GM12878 (cell line): ENCODE measurements around the gene NR3C1. TPM values are rescaled to one million over a fixed set of nuclear protein-coding genes. Genes with fewer than 3 reads are reported as not detected.

Experiments
- ATAC-seq: fragments of 200-7000 bp; cut with Tn5 transposase; 3 replicates; pipeline ENCODE4 v1.9.1; 2020; ENCODE audit warnings: mild to moderate bottlenecking, moderate library complexity
- BruUV-seq: library from RNA; stranded (reverse); fragments of 400-500 nt; replicated peaks from 2 replicates; lab custom pipeline; 2021; lab: Mats Ljungman, UMichigan
- CTCF ChIA-PET: fragments of 300-600 bp; sonication (Branson Sonifier 250); formaldehyde crosslinking; extraction: SDS; loops from one replicate; lab custom pipeline; 2021; ENCODE audit warnings: inconsistent platforms; lab: Yijun Ruan, JAX
- POLR2A ChIA-PET: fragments of 350-600 bp; formaldehyde crosslinking; extraction: SDS; loops from one replicate; lab custom pipeline; 2021; ENCODE audit warnings: inconsistent platforms; lab: Charles Lee
- RAD21 ChIA-PET: fragments of 300-600 bp; sonication (Branson Sonifier 250); formaldehyde crosslinking; loops from one replicate; lab custom pipeline; 2023; ENCODE audit warnings: antibody characterized with exemption; ENCODE audit not compliant: unreplicated experiment; lab: Charles Lee
- SMC1A ChIA-PET: fragments of 300-600 bp; sonication (Branson Sonifier 250); formaldehyde crosslinking; loops from one replicate; lab custom pipeline; 2023; ENCODE audit not compliant: unreplicated experiment, uncharacterized antibody; lab: Charles Lee
- DNase-seq: peaks from one replicate; pipeline ENCODE4 v3.0.0-alpha.2; 2011; ENCODE audit warnings: low read depth, low spot score
- FAIRE-seq: peaks from 3 replicates; lab custom pipeline; 2011; peaks lifted over from hg19 to GRCh38; lab: Jason Lieb, UNC
- H2AFZ ChIP-seq: 2 replicates; pipeline ENCODE4 v1.6.0; 2011; ENCODE audit warnings: low read depth, low read length, control low read depth; ENCODE audit not compliant: control insufficient read depth
- H3K27ac ChIP-seq: 2 replicates; pipeline ENCODE4 v1.5.1; 2011; ENCODE audit warnings: control low read depth; ENCODE audit not compliant: control insufficient read depth, insufficient read depth
- H3K27me3 ChIP-seq, 2 experiments: replicated peaks in 1 of 2; 2 replicates each; pipeline versions ENCODE4 v1.6.0 to v1.6.1; 2011; ENCODE audit warnings: low read length in 1 of 2; ENCODE audit not compliant: control insufficient read depth in 2 of 2, insufficient read depth in 2 of 2
- H3K36me3 ChIP-seq, 2 experiments: 2 replicates each; pipeline ENCODE4 v1.5.1; 2011; ENCODE audit warnings: low read length in 1 of 2; ENCODE audit not compliant: control insufficient read depth in 2 of 2, insufficient read depth in 2 of 2
- H3K4me1 ChIP-seq: 2 replicates; pipeline ENCODE4 v1.6.1; 2011; ENCODE audit warnings: mild to moderate bottlenecking, low read length, moderate library complexity, mixed read lengths; ENCODE audit not compliant: control insufficient read depth, insufficient read depth
- H3K4me2 ChIP-seq: 2 replicates; pipeline ENCODE4 v1.6.0; 2011; ENCODE audit warnings: control low read depth; ENCODE audit not compliant: control insufficient read depth, insufficient read depth
- H3K4me3 ChIP-seq: fragments of 200-600 bp; sonication (generic); 2 replicates; pipeline ENCODE4 v1.5.1; 2016
- H3K79me2 ChIP-seq: 2 replicates; pipeline ENCODE4 v1.6.0; 2011; ENCODE audit warnings: low read length; ENCODE audit not compliant: control insufficient read depth, insufficient read depth
- H3K9ac ChIP-seq: 2 replicates; pipeline ENCODE4 v1.8.0; 2011; ENCODE audit warnings: low read length, control low read depth, mixed read lengths; ENCODE audit not compliant: control insufficient read depth, insufficient read depth
- H3K9me3 ChIP-seq: replicated peaks from 3 replicates; pipeline ENCODE4 v1.5.1; 2011; ENCODE audit warnings: mild to moderate bottlenecking, low read length; ENCODE audit not compliant: control insufficient read depth, insufficient read depth
- H4K20me1 ChIP-seq: 2 replicates; pipeline ENCODE4 v1.6.0; 2011; ENCODE audit not compliant: control insufficient read depth, insufficient read depth
- CBX5 ChIP-seq: sonication (generic); IDR thresholded peaks from 2 replicates; pipeline ENCODE4 v1.6.1; 2016; ENCODE audit warnings: low read depth, moderate library complexity, mild to moderate bottlenecking, inconsistent platforms
- CHD1 ChIP-seq: IDR thresholded peaks from 2 replicates; pipeline ENCODE4 v1.6.1; 2012; ENCODE audit warnings: low read depth, low read length, improper control_type of control experiment
- EGR1 ChIP-seq, 2 experiments: IDR thresholded peaks; 1 replicate in 1 of 2; 2 replicates in 1 of 2; pipeline ENCODE4 v1.6.1; 2011 to 2012; ENCODE audit warnings: low read depth in 2 of 2, low read length in 2 of 2, borderline replicate concordance in 1 of 2, mild to moderate bottlenecking in 1 of 2, moderate library complexity in 1 of 2
- ETV6 ChIP-seq, 2 experiments: fragments of 450-650 bp in 1 of 2; IDR thresholded peaks in 1 of 2; conservative IDR thresholded peaks in 1 of 2; 2 replicates each; pipeline ENCODE4 v1.6.1; 2014; ENCODE audit warnings: antibody characterized with exemption in 1 of 2, borderline replicate concordance in 1 of 2, low read depth in 1 of 2, mild to moderate bottlenecking in 1 of 2, moderate library complexity in 1 of 2
- KLF5 ChIP-seq: fragments of 450-650 bp; IDR thresholded peaks from 2 replicates; pipeline ENCODE4 v1.6.1; 2014; ENCODE audit warnings: mild to moderate bottlenecking; ENCODE audit not compliant: partially characterized antibody
- MEF2B ChIP-seq: fragments of 450-650 bp; IDR thresholded peaks from 2 replicates; pipeline ENCODE4 v1.6.1; 2018; ENCODE audit warnings: mild to moderate bottlenecking, moderate library complexity; ENCODE audit not compliant: partially characterized antibody, poor library complexity, severe bottlenecking
- MLLT1 ChIP-seq: fragments of 450-650 bp; IDR thresholded peaks from 2 replicates; pipeline ENCODE4 v1.6.1; 2016; ENCODE audit warnings: mild to moderate bottlenecking
- MXI1 ChIP-seq: fragments of 150-350 bp; IDR thresholded peaks from 2 replicates; pipeline ENCODE4 v1.6.1; 2011; ENCODE audit warnings: low read depth, mild to moderate bottlenecking, inconsistent platforms, low read length, improper control_type of control experiment
- NFYB ChIP-seq: IDR thresholded peaks from 2 replicates; pipeline ENCODE4 v1.6.1; 2011; ENCODE audit warnings: low read depth, mild to moderate bottlenecking, low read length, improper control_type of control experiment, moderate library complexity; ENCODE audit not compliant: insufficient read depth
- RELB ChIP-seq: fragments of 450-650 bp; IDR thresholded peaks from 2 replicates; pipeline ENCODE4 v1.6.1; 2017; ENCODE audit warnings: low read depth, mild to moderate bottlenecking, moderate library complexity
- SREBF1 ChIP-seq: IDR thresholded peaks from 2 replicates; pipeline ENCODE4 v1.6.1; 2012; ENCODE audit warnings: mild to moderate bottlenecking, low read length
- YBX1 ChIP-seq: fragments of 450-650 bp; IDR thresholded peaks from 2 replicates; pipeline ENCODE4 v1.6.1; 2016; ENCODE audit warnings: antibody characterized with exemption
- ZBTB33 ChIP-seq: fragments of 450-650 bp; IDR thresholded peaks from 2 replicates; pipeline ENCODE4 v1.6.1; 2017; ENCODE audit warnings: mild to moderate bottlenecking
- ZNF217 ChIP-seq: fragments of 450-650 bp; IDR thresholded peaks from 2 replicates; pipeline ENCODE4 v1.6.1; 2017; ENCODE audit warnings: antibody characterized with exemption, mild to moderate bottlenecking
- ZNF274 ChIP-seq: IDR thresholded peaks from one replicate; pipeline ENCODE4 v1.8.0; 2011; ENCODE audit not compliant: insufficient read length, insufficient read depth
- WGBS: methylation state at CpG from one replicate; pipeline ENCODE4 v1.1.6; 2016; ENCODE audit warnings: low lambda C conversion rate; ENCODE audit not compliant: insufficient replicate concordance, insufficient coverage; ENCODE audit errors: missing lambda C conversion rate; 5-methylcytosine and 5-hydroxymethylcytosine counted together
- in situ Hi-C: fragments of 300-500 bp; cut with MboI; formaldehyde crosslinking; loops from 9 replicates; pipeline ENCODE4 v1.14.3; 2018; ENCODE audit warnings: mixed read lengths
- intact Hi-C: fragments of 100-400 bp; cut with micrococcal nuclease; formaldehyde crosslinking; loops from one replicate; pipeline ENCODE4 v1.14.2; 2022; ENCODE audit not compliant: unreplicated experiment
- polyA plus RNA-seq, 11 experiments: library from polyadenylated mRNA; depleted of rRNA in 4 of 11; unstranded in 6 of 11; stranded (reverse) in 5 of 11; fragments of >200 nt; fragmentation: Nextera tagmentation in 4 of 11; fragmentation: Illumina TruSeq in 1 of 11; extraction: Ambion mirVana in 4 of 11; extraction: Trizol in 1 of 11; gene quantifications; 1 replicate in 1 of 11; 2 replicates in 10 of 11; pipeline versions ENCODE4 v1.2.1 to v1.2.3, GENCODE V29; 2011 to 2016; ENCODE audit warnings: inconsistent platforms in 2 of 11, missing spikeins in 2 of 11, low read depth in 1 of 11
- total RNA-seq, 4 experiments: library from RNA; depleted of rRNA in 3 of 4; stranded (reverse); fragments of >200 nt in 3 of 4; fragmentation: Illumina TruSeq in 1 of 4; extraction: Trizol in 1 of 4; gene quantifications; 2 replicates each; pipeline versions ENCODE4 v1.2.1 to v1.2.3, GENCODE V29; 2013 to 2021

NR3C1 gene
- total and polyA plus RNA-seq, 10 of the 15 experiments (the other 5 are each of a cell fraction or from before 2014, with no cell fraction given): 49.7 to 141 (median 109) TPM

- peaks cover 4 to 17% of the 10 kb centered on the region in 2 experiments for H3K36me3 ChIP-seq
- no peaks in the 10 kb centered on the region for H3K27me3 ChIP-seq
- H3K27ac ChIP-seq: no peak overlapping the region
- 100% methylated on average over 2 of the region's 2 CpGs for WGBS
- ChIA-PET RAD21 (interaction anchor here (0.8 kb wide), 1 partner anchor 69 kb away, joined by 3 read pairs; no protein-coding TSS in a partner anchor), CTCF (interaction anchor here (0.6 to 1.8 kb wide), 6 partner anchors 12 to 58 kb away, joined by 3 to 5 read pairs (median 3); no protein-coding TSS in a partner anchor), SMC1A (interaction anchor here (0.8 to 8.9 kb wide), 9 partner anchors 9 to 69 kb away, joined by 3 to 83 read pairs (median 3); no protein-coding TSS in a partner anchor), POLR2A (interaction anchor here (0.5 to 1.3 kb wide), 3 partner anchors 34 to 47 kb away, joined by 3 to 4 read pairs (median 3); no protein-coding TSS in a partner anchor)
- intact Hi-C loops (no loop called here), in situ Hi-C loops (no loop called here)
- DNase-seq (no peak), FAIRE-seq (no peak), ATAC-seq (no peak)
- peaks cover 2% of the 10 kb centered on the region for H3K79me2 ChIP-seq
- no peaks in the 10 kb centered on the region for H3K4me1 ChIP-seq
- H3K9me3 ChIP-seq: no peaks in the 10 kb centered on the region
- no peak overlapping the region for H3K4me3 ChIP-seq
- H2AFZ ChIP-seq: no peak overlapping the region
- no peaks in the 10 kb centered on the region for H4K20me1 ChIP-seq
- no peak overlapping the region for H3K4me2 ChIP-seq
- H3K9ac ChIP-seq: no peak overlapping the region
- TF ChIP-seq CHD1 (no peak), CBX5 (no peak), SREBF1 (no peak), RELB (no peak), ZNF274 (no peak), ZBTB33 (no peak), ETV6 (conservative IDR thresholded peaks at IDR 0.05 in 1 of 2, IDR thresholded peaks at IDR 0.05 in 1 of 2; ENCODE audit: borderline replicate concordance in 1 of 2, low read depth in 1 of 2) (no peak), ZNF217 (no peak), MEF2B (no peak), MLLT1 (no peak), EGR1 (IDR thresholded peaks at IDR 0.05; ENCODE audit: borderline replicate concordance in 1 of 2, low read depth in 2 of 2, low read length in 2 of 2) (no peak), NFYB (no peak), KLF5 (no peak), MXI1 (no peak), YBX1 (no peak)
- no TSS peak for BruUV-seq
These were observed 126.0 kb downstream of the NR3C1 start for GRCh38 chr5:143277536-143277935.
